Mesothelial cell of epicardium (in vitro differentiated cells): ENCODE results near the gene FANCI. TPM values are rescaled to one million over a fixed set of nuclear protein-coding genes. Genes with fewer than 3 reads are reported as not detected.
A peak's percentile ranks its signal among the peaks of the same experiment; 100 is the strongest.

Experiments
- DNase-seq, 2 experiments: peaks; one replicate each; pipeline ENCODE4 v3.0.0; 2021; ENCODE audit warnings: low spot score in 2 of 2; ENCODE audit not compliant: unreplicated experiment in 2 of 2
- H3K27ac Mint-ChIP-seq: 2 replicates; pipeline ENCODE4 v1.8.0; 2021; ENCODE audit warnings: mixed read lengths
- H3K27me3 Mint-ChIP-seq: 2 replicates; pipeline ENCODE4 v1.8.0; 2021; ENCODE audit warnings: low read depth, mixed read lengths
- H3K36me3 Mint-ChIP-seq: 2 replicates; pipeline ENCODE4 v1.8.0; 2021; ENCODE audit warnings: mixed read lengths
- H3K4me1 Mint-ChIP-seq: 2 replicates; pipeline ENCODE4 v1.8.0; 2021; ENCODE audit warnings: mixed read lengths
- H3K4me3 Mint-ChIP-seq: 2 replicates; pipeline ENCODE4 v1.8.0; 2021; ENCODE audit warnings: mild to moderate bottlenecking, moderate library complexity, mixed read lengths
- H3K9me3 Mint-ChIP-seq: 2 replicates; pipeline ENCODE4 v1.8.0; 2021; ENCODE audit warnings: mixed read lengths
- CTCF ChIP-seq: fragments of 200-600 bp; sonication (generic); IDR thresholded peaks from one replicate; pipeline ENCODE4 v1.5.0; 2021; ENCODE audit warnings: antibody characterized with exemption; ENCODE audit not compliant: unreplicated experiment
- total RNA-seq: library from RNA; stranded (reverse); gene quantifications from 3 replicates; pipeline ENCODE4 v1.2.1, GENCODE V29; 2021

FANCI gene
- total RNA-seq, 1 donor from 2014 or later: 37.2 TPM

- no peak for DNase-seq
Measured at GRCh38 chr15:89330119-89330518, 86.3 kb downstream of the FANCI start.

DNA sequence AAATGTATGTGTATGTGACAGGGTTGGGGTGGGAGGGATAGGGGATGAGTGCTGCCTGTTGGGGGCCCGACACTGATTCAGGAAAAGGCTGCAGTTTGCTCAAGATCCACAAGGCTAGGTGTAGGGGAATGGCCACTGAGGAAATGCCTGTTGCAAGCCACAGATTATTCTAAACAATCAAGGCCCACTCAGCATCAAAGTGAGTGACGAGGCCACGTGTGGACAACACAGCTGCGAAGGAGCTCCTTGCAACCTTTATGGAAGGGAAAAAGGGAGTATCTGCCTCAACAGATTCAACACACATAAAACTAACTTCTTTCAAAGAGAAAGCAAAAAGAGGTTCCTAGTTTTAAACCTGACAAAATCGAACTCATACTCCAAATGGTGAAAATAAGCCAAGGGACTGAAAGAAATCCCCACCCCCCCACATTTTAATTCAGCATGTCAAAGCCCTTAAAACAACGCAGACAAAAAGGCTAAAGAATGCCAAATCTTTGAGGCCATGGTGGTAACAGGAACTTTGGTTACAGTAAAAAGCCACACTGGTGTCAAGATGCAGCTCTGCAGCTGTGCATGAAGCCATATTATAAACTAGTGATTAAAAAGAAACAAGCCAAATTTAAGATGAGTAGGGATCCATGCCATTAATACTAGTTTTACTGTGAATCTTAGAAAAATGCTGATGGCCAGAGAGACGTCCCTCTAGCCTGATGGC lies 87.3 kb downstream of the FANCI start:
- no peak for TF ChIP-seq CTCF
- H3K27me3 Mint-ChIP-seq: peaks cover 4% of the 10 kb centered on the region
- H3K27ac Mint-ChIP-seq: no peak overlapping the region
- no peak for DNase-seq
- no peak overlapping the region for H3K4me3 Mint-ChIP-seq
- peaks cover 26% of the 10 kb centered on the region for H3K36me3 Mint-ChIP-seq
- H3K4me1 Mint-ChIP-seq: peaks cover 29% of the 10 kb centered on the region
- H3K9me3 Mint-ChIP-seq: no peaks in the 10 kb centered on the region

More at GRCh38 chr15:89330119-89330518, 86.3 kb downstream of the FANCI start:
- no peaks in the 10 kb centered on the region for H3K9me3 Mint-ChIP-seq
- H3K4me1 Mint-ChIP-seq: peaks cover 22% of the 10 kb centered on the region
- H3K4me3 Mint-ChIP-seq: no peak overlapping the region
- peaks cover 26% of the 10 kb centered on the region for H3K36me3 Mint-ChIP-seq
- peaks cover 4% of the 10 kb centered on the region for H3K27me3 Mint-ChIP-seq
- no peak overlapping the region for H3K27ac Mint-ChIP-seq
- no peak for TF ChIP-seq CTCF

GRCh38 chr15:89332446-89332845 lies 88.7 kb downstream of the FANCI start:
- peaks cover 17% of the 10 kb centered on the region for H3K36me3 Mint-ChIP-seq
- TF ChIP-seq CTCF: no peak
- DNase-seq: no peak
- H3K27ac Mint-ChIP-seq: peak overlapping the region; percentile 47
- peaks cover 10% of the 10 kb centered on the region for H3K27me3 Mint-ChIP-seq
- no peaks in the 10 kb centered on the region for H3K9me3 Mint-ChIP-seq
- H3K4me1 Mint-ChIP-seq: peaks cover 29% of the 10 kb centered on the region
- H3K4me3 Mint-ChIP-seq: peak overlapping the region; percentile 57

- H3K4me1 Mint-ChIP-seq: peaks cover 29% of the 10 kb centered on the region
- no peaks in the 10 kb centered on the region for H3K9me3 Mint-ChIP-seq
- TF ChIP-seq CTCF: no peak
- peak overlapping the region; percentile 66 for H3K4me3 Mint-ChIP-seq
- DNase-seq: no peak
- no peak overlapping the region for H3K27ac Mint-ChIP-seq
- H3K36me3 Mint-ChIP-seq: peaks cover 14% of the 10 kb centered on the region
- peaks cover 15% of the 10 kb centered on the region for H3K27me3 Mint-ChIP-seq
Measured at GRCh38 chr15:89333011-89333860, 89.5 kb downstream of the FANCI start.

DNA sequence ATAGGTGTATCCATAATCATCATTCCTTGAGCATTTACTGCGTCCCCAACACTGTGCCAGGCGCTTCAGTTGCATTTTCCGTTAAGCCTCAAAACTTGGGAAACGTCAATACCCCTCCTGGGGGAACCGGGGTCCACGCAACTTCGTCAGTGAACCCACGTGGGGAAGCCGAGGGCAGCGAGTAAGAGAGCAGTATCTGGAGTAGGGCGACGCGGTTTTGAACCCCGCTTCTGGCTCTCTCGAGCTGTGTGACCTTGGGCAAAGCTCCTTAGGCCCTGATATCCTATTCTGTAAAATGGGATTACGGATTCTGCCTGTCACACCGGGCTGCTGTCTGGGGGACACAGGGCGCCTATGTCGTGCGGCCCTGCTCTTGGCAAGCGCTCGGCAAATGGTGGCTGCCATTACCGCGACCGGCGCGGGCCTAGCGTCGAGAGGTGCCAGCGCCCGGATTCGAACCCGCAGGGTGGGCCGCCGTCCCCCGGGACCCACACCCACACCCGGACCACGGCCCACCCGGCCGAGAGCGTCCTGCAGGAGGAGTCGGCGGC lies 90.3 kb downstream of the FANCI start:
- Mint-ChIP-seq H3K27me3 (peaks cover 18% of the 10 kb centered on the region), H3K27ac (no peak overlapping the region), H3K4me1 (peaks cover 29% of the 10 kb centered on the region), H3K9me3 (no peaks in the 10 kb centered on the region), H3K4me3 (peak overlapping the region; percentile 66), H3K36me3 (peaks cover 14% of the 10 kb centered on the region)
- no peak for TF ChIP-seq CTCF
- no peak for DNase-seq
